ENCODE measurements around the gene GSTCD.
"Not testable (repeated sequence)": the region's sequence is repeated elsewhere in the genome, so short reads cannot be mapped to it uniquely, and the experiment has no call there.

The GSTCD gene

GRCh38 chr4:105758958-105759357 is 50.4 kb downstream of the GSTCD start:
- H3K36me3 ChIP-seq (ENCODE audit: control insufficient read depth in 2 of 2, insufficient read depth in 2 of 2, low read length in 2 of 2) = no peaks in the 10 kb centered on the region
- no peaks in the 10 kb centered on the region for H3K4me1 ChIP-seq (ENCODE audit: control insufficient read depth, insufficient read depth, low read length)
- H3K4me3 ChIP-seq (ENCODE audit: low read length in 2 of 2) = no peak overlapping the region
- H3K9me3 ChIP-seq (ENCODE audit: control insufficient read depth in 2 of 2, low read length in 2 of 2) = no peaks in the 10 kb centered on the region
- H3K9ac ChIP-seq (ENCODE audit: low read length in 2 of 2) = no peak overlapping the region
- no peak overlapping the region for H3K27ac ChIP-seq (ENCODE audit: low read length)
- H3K27me3 ChIP-seq (ENCODE audit: control insufficient read depth in 1 of 2, insufficient read depth in 2 of 2, low read length in 2 of 2) = no peaks in the 10 kb centered on the region

- H3K4me1 ChIP-seq (ENCODE audit: control insufficient read depth, insufficient read depth, low read length) = no peaks in the 10 kb centered on the region
- no peak overlapping the region for H3K4me3 ChIP-seq (ENCODE audit: low read length in 2 of 2)
- H3K9ac ChIP-seq (ENCODE audit: low read length in 2 of 2) = no peak overlapping the region
- no peak overlapping the region for H3K27ac ChIP-seq (ENCODE audit: low read length)
- H3K36me3 ChIP-seq (ENCODE audit: control insufficient read depth in 2 of 2, insufficient read depth in 2 of 2, low read length in 2 of 2) = no peaks in the 10 kb centered on the region
- H3K9me3 ChIP-seq (ENCODE audit: control insufficient read depth in 2 of 2, low read length in 2 of 2) = no peaks in the 10 kb centered on the region
- H3K27me3 ChIP-seq (ENCODE audit: control insufficient read depth in 1 of 2, insufficient read depth in 2 of 2, low read length in 2 of 2) = no peaks in the 10 kb centered on the region
Observed at GRCh38 chr4:105765690-105766407, 57.3 kb downstream of the GSTCD start.

GRCh38 chr4:105767579-105767978 is 59.0 kb downstream of the GSTCD start:
- Histone ChIP-seq H3K9me3 (ENCODE audit: control insufficient read depth in 2 of 2, low read length in 2 of 2) (no peaks in the 10 kb centered on the region), H3K9ac (ENCODE audit: low read length in 2 of 2) (no peak overlapping the region), H3K27me3 (ENCODE audit: control insufficient read depth in 1 of 2, insufficient read depth in 2 of 2, low read length in 2 of 2) (no peaks in the 10 kb centered on the region), H3K4me1 (ENCODE audit: control insufficient read depth, insufficient read depth, low read length) (no peaks in the 10 kb centered on the region), H3K27ac (ENCODE audit: low read length) (no peak overlapping the region), H3K4me3 (ENCODE audit: low read length in 2 of 2) (no peak overlapping the region), H3K36me3 (ENCODE audit: control insufficient read depth in 2 of 2, insufficient read depth in 2 of 2, low read length in 2 of 2) (no peaks in the 10 kb centered on the region)

GRCh38 chr4:105770524-105770923 is 61.9 kb downstream of the GSTCD start:
- not testable (repeated sequence) for H3K9ac ChIP-seq (ENCODE audit: low read length in 2 of 2); H3K4me3 ChIP-seq (ENCODE audit: low read length in 2 of 2); H3K36me3 ChIP-seq (ENCODE audit: control insufficient read depth in 2 of 2, insufficient read depth in 2 of 2, low read length in 2 of 2); H3K27ac ChIP-seq (ENCODE audit: low read length); H3K9me3 ChIP-seq (ENCODE audit: control insufficient read depth in 2 of 2, low read length in 2 of 2); H3K4me1 ChIP-seq (ENCODE audit: control insufficient read depth, insufficient read depth, low read length); H3K27me3 ChIP-seq (ENCODE audit: control insufficient read depth in 1 of 2, insufficient read depth in 2 of 2, low read length in 2 of 2)

GRCh38 chr4:105772065-105772464 is 63.5 kb downstream of the GSTCD start:
- not testable (repeated sequence) for H3K36me3 ChIP-seq (ENCODE audit: control insufficient read depth in 2 of 2, insufficient read depth in 2 of 2, low read length in 2 of 2); H3K9me3 ChIP-seq (ENCODE audit: control insufficient read depth in 2 of 2, low read length in 2 of 2); H3K27ac ChIP-seq (ENCODE audit: low read length); H3K27me3 ChIP-seq (ENCODE audit: control insufficient read depth in 1 of 2, insufficient read depth in 2 of 2, low read length in 2 of 2); H3K4me3 ChIP-seq (ENCODE audit: low read length in 2 of 2); H3K9ac ChIP-seq (ENCODE audit: low read length in 2 of 2); H3K4me1 ChIP-seq (ENCODE audit: control insufficient read depth, insufficient read depth, low read length)

GRCh38 chr4:105775760-105776415 is 67.3 kb downstream of the GSTCD start:
- not testable (repeated sequence) for H3K9ac ChIP-seq (ENCODE audit: low read length in 2 of 2); H3K4me3 ChIP-seq (ENCODE audit: low read length in 2 of 2); H3K9me3 ChIP-seq (ENCODE audit: control insufficient read depth in 2 of 2, low read length in 2 of 2); H3K4me1 ChIP-seq (ENCODE audit: control insufficient read depth, insufficient read depth, low read length); H3K27me3 ChIP-seq (ENCODE audit: control insufficient read depth in 1 of 2, insufficient read depth in 2 of 2, low read length in 2 of 2); H3K36me3 ChIP-seq (ENCODE audit: control insufficient read depth in 2 of 2, insufficient read depth in 2 of 2, low read length in 2 of 2); H3K27ac ChIP-seq (ENCODE audit: low read length)

- no peaks in the 10 kb centered on the region for H3K4me1 ChIP-seq (ENCODE audit: control insufficient read depth, insufficient read depth, low read length)
- no peaks in the 10 kb centered on the region for H3K27me3 ChIP-seq (ENCODE audit: control insufficient read depth in 1 of 2, insufficient read depth in 2 of 2, low read length in 2 of 2)
- no peaks in the 10 kb centered on the region for H3K9me3 ChIP-seq (ENCODE audit: control insufficient read depth in 2 of 2, low read length in 2 of 2)
- H3K36me3 ChIP-seq (ENCODE audit: control insufficient read depth in 2 of 2, insufficient read depth in 2 of 2, low read length in 2 of 2) = no peaks in the 10 kb centered on the region
- H3K4me3 ChIP-seq (ENCODE audit: low read length in 2 of 2) = no peak overlapping the region
- H3K27ac ChIP-seq (ENCODE audit: low read length) = no peak overlapping the region
- no peak overlapping the region for H3K9ac ChIP-seq (ENCODE audit: low read length in 2 of 2)
Observed at GRCh38 chr4:105780176-105780575, 71.6 kb downstream of the GSTCD start.

GRCh38 chr4:105784761-105785160 is 76.2 kb downstream of the GSTCD start:
- Histone ChIP-seq H3K4me1 (ENCODE audit: control insufficient read depth, insufficient read depth, low read length) (no peaks in the 10 kb centered on the region), H3K36me3 (ENCODE audit: control insufficient read depth in 2 of 2, insufficient read depth in 2 of 2, low read length in 2 of 2) (no peaks in the 10 kb centered on the region), H3K27me3 (ENCODE audit: control insufficient read depth in 1 of 2, insufficient read depth in 2 of 2, low read length in 2 of 2) (no peaks in the 10 kb centered on the region), H3K9me3 (ENCODE audit: control insufficient read depth in 2 of 2, low read length in 2 of 2) (no peaks in the 10 kb centered on the region), H3K9ac (ENCODE audit: low read length in 2 of 2) (no peak overlapping the region), H3K27ac (ENCODE audit: low read length) (no peak overlapping the region), H3K4me3 (ENCODE audit: low read length in 2 of 2) (no peak overlapping the region)

GRCh38 chr4:105785792-105786191 is 77.2 kb downstream of the GSTCD start:
- Histone ChIP-seq H3K4me1 (ENCODE audit: control insufficient read depth, insufficient read depth, low read length) (no peaks in the 10 kb centered on the region), H3K27me3 (ENCODE audit: control insufficient read depth in 1 of 2, insufficient read depth in 2 of 2, low read length in 2 of 2) (no peaks in the 10 kb centered on the region), H3K36me3 (ENCODE audit: control insufficient read depth in 2 of 2, insufficient read depth in 2 of 2, low read length in 2 of 2) (no peaks in the 10 kb centered on the region), H3K27ac (ENCODE audit: low read length) (no peak overlapping the region), H3K4me3 (ENCODE audit: low read length in 2 of 2) (no peak overlapping the region), H3K9ac (ENCODE audit: low read length in 2 of 2) (no peak overlapping the region), H3K9me3 (ENCODE audit: control insufficient read depth in 2 of 2, low read length in 2 of 2) (no peaks in the 10 kb centered on the region)

GRCh38 chr4:105786748-105787147 is 78.2 kb downstream of the GSTCD start:
- Histone ChIP-seq H3K36me3 (ENCODE audit: control insufficient read depth in 2 of 2, insufficient read depth in 2 of 2, low read length in 2 of 2) (no peaks in the 10 kb centered on the region), H3K27me3 (ENCODE audit: control insufficient read depth in 1 of 2, insufficient read depth in 2 of 2, low read length in 2 of 2) (no peaks in the 10 kb centered on the region), H3K9ac (ENCODE audit: low read length in 2 of 2) (no peak overlapping the region), H3K27ac (ENCODE audit: low read length) (no peak overlapping the region), H3K4me1 (ENCODE audit: control insufficient read depth, insufficient read depth, low read length) (no peaks in the 10 kb centered on the region), H3K4me3 (ENCODE audit: low read length in 2 of 2) (no peak overlapping the region), H3K9me3 (ENCODE audit: control insufficient read depth in 2 of 2, low read length in 2 of 2) (no peaks in the 10 kb centered on the region)

GRCh38 chr4:105797225-105797624 is 88.6 kb downstream of the GSTCD start:
- Histone ChIP-seq H3K27me3 (ENCODE audit: control insufficient read depth in 1 of 2, insufficient read depth in 2 of 2, low read length in 2 of 2) (no peaks in the 10 kb centered on the region), H3K4me1 (ENCODE audit: control insufficient read depth, insufficient read depth, low read length) (no peaks in the 10 kb centered on the region), H3K27ac (ENCODE audit: low read length) (no peak overlapping the region), H3K4me3 (ENCODE audit: low read length in 2 of 2) (no peak overlapping the region), H3K9ac (ENCODE audit: low read length in 2 of 2) (no peak overlapping the region), H3K36me3 (ENCODE audit: control insufficient read depth in 2 of 2, insufficient read depth in 2 of 2, low read length in 2 of 2) (no peaks in the 10 kb centered on the region), H3K9me3 (ENCODE audit: control insufficient read depth in 2 of 2, low read length in 2 of 2) (no peaks in the 10 kb centered on the region)

Measured in stomach smooth muscle (tissue), 2 donors.